22Rv1 (cell line): ENCODE results near the gene PROP1.
"Not testable (repeated sequence)": the region's sequence is repeated elsewhere in the genome, so short reads cannot be mapped to it uniquely, and the experiment has no call there.

ENCODE experiments used
- CTCF ChIP-seq: fragments of 450-650 bp; IDR thresholded peaks from 2 replicates; pipeline ENCODE4 v1.5.1; 2017; ENCODE audit warnings: mild to moderate bottlenecking
- ZFX ChIP-seq: fragments of 450-650 bp; IDR thresholded peaks from 2 replicates; pipeline ENCODE4 v1.6.1; 2017; ENCODE audit warnings: antibody characterized with exemption, borderline replicate concordance

GRCh38 chr5:177949656-177950055, 46.4 kb downstream of the PROP1 start:
- TF ChIP-seq CTCF, ZFX: not testable (repeated sequence)
